Suppressor macrophage (primary cell): ENCODE measurements around the gene BICRA.
A peak's percentile ranks its signal among the peaks of the same experiment; 100 is the strongest.
"Not testable (repeated sequence)": the region's sequence is repeated elsewhere in the genome, so short reads cannot be mapped to it uniquely, and the experiment has no call there.

Source experiments
- DNase-seq, 4 experiments: peaks; one replicate each; pipeline ENCODE4 v3.0.0-alpha.2; 2020 to 2022

Gene BICRA

DNA sequence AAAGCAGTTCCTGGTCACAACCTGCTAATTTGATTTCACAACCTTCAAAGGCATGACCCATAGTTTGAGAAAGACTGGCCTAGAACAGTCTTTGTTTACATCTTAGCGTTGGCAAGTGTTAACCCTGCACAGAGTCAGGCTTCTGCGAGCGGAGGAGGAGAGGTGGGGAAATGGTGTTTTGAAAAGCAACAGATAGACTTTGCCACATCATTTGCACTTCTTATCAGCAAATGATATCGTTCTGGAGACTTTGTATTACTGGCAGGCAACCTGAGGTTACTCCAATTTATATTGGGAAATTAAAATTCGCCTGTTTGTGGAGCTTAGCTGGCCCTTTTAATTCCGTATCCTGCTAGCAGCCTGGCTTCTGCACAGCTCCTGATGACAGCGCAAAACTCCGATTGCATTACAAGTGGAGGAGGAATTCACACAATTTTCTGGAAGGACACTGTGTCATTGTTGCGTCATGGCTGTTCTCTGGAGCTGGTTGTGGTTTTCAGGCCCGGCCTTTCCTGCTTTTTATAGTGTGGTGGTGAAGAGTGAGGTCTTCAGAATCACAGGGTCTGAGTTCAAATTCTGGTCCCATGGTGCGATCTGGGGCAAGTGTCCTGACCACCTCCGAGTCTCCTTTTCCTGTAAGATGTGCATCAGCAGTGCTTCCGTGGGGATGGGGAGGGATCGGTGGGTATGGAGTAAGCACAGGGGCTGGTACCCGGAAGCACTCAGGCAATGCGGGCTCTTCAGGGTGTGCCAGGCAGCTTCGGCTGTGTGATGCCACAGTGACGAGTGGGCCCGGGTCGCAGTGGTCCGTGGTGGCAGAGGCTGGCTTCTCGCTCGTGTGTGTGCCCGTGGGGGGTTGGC is 55.2 kb downstream of the BICRA start:
- peak; percentile 88 to 95 (median 92) for DNase-seq

DNA sequence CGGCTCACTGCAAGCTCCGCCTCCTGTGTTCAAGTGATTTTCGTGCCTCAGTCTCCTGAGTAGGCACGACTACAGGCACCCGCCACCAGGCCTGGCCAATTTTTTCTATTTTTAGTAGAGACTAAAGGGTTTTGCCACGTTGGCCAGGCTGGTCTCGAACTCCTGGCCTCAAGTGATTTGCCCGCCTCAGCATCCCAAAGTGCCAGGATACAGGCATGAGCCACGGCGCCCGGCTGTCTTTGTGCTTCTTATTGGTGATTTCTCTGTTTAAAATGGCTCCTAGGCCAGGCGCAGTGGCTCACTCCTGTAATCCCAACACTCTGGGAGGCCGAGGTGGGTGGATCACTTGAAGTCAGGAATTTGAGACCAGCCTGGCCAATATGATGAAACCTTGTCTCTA is 59.6 kb downstream of the BICRA start:
- not testable (repeated sequence) for DNase-seq

DNA sequence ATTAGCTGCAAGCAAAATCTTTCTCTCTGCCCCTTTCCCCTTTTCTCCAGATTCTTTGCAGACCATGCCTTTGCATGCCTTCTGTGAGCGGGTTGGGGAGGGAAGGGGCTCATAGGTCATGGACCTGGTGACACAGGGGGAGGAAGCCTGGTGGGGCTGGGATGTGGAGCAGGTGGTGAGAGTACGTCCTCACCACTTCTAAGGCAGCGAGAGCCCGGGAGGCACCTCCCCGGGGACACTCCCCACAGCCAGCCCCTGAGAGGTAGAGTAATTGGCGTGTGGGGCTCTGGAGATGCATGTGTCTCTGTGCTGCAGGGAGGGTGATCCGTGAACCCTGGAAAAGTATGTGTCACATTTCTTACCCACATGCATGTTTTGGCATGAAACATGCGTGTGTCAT is 61.8 kb downstream of the BICRA start:
- DNase-seq: no peak

DNA sequence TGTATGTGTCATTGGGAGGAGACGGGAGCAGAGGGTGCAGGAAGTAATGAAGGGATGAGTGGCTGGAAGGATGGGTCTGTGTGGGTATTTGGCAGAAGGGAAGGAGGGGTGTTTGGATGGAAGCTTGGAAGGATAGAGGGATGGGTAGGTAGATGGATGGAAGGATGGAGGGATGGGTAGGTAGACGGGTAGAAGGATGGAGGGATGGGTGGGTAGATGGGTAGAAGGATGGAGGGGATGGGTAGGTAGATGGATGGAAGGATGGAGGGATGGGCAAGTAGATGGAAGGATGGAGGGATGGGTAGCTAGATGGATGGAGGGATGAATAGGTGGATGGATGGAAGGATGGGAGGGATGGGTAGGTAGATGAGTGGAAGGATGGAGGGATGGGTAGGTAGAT is 62.6 kb downstream of the BICRA start:
- DNase-seq: no peak

DNA sequence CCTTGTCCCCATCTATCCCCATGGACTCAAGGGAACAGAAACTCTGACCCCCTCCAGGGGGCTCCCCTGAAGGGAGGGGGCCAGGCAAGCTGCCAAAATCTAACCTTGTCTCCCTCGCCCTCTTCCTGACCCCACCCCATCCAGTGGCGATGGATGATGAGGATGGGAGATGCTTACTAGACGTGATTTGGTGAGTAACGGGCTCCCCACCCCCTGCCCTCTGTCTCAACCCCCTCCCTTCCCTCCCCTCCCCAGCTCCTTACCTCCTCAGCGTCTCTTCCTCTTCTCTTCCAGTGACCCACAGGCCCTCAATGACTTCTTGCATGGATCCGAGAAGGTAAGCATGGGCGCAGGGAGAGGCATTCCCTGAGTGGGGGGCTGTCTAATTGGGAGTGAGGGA is 64.5 kb downstream of the BICRA start:
- no peak for DNase-seq

- no peak for DNase-seq
Measured at GRCh38 chr19:47674548-47674947, 65.6 kb downstream of the BICRA start.

- no peak for DNase-seq
Measured at GRCh38 chr19:47675271-47675670, 66.3 kb downstream of the BICRA start.

GRCh38 chr19:47675859-47676258 is 66.9 kb downstream of the BICRA start:
- no peak for DNase-seq

- no peak for DNase-seq
Measured at GRCh38 chr19:47676811-47677210, 67.9 kb downstream of the BICRA start.

DNA sequence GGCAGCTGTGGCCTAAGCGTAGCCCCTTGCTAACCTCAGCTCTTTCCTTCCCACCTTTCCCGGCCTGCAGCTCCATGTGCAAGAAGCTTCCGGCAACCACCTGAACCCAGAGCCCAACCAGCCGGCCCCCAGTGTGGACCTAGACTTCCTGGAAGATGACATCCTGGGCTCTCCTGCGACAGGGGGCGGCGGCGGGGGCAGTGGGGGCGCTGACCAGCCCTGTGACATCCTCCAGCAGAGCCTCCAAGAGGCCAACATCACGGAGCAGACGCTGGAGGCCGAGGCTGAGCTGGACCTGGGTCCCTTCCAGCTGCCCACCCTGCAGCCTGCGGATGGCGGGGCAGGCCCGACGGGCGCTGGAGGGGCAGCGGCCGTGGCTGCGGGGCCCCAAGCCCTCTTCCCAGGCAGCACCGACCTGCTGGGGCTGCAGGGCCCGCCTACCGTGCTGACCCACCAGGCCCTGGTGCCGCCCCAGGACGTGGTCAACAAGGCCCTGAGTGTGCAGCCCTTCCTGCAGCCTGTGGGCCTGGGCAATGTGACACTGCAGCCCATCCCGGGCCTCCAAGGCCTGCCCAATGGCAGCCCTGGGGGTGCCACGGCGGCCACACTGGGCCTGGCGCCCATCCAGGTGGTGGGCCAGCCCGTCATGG is 70.4 kb downstream of the BICRA start:
- DNase-seq: no peak

- no peak for DNase-seq
Measured at GRCh38 chr19:47679922-47680857, 71.3 kb downstream of the BICRA start.

DNA sequence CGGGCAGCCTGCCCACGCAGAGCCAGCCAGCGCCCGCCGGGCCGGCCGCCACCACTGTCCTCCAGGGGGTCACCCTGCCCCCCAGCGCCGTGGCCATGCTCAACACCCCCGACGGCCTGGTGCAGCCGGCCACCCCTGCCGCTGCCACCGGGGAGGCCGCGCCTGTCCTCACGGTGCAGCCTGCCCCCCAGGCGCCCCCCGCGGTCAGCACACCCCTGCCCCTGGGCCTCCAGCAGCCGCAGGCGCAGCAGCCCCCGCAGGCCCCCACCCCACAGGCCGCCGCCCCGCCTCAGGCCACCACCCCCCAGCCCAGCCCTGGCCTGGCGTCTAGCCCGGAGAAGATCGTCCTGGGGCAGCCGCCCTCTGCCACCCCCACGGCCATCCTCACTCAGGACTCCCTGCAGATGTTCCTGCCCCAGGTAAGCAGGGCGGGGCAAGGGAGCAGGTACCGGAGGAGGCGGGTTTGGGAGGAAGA is 72.0 kb downstream of the BICRA start:
- no peak for DNase-seq

- no peak for DNase-seq
Measured at GRCh38 chr19:47681388-47681787, 72.5 kb downstream of the BICRA start.

DNA sequence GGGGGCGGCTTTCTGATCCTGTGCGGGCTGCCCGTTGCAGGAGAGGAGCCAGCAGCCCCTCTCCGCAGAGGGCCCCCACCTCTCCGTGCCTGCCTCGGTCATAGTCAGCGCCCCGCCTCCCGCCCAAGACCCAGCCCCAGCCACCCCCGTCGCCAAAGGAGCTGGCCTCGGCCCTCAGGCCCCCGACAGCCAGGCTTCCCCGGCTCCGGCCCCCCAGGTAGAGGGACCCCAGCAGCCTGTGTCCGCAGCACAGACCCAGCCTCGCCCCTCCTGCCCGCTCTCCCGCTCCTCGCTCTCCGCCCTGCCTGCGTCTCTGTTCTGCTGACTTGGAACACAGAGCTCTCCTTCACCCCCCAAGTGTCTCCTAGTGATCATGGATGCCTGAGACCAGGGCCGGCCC is 73.0 kb downstream of the BICRA start:
- DNase-seq: no peak

DNA sequence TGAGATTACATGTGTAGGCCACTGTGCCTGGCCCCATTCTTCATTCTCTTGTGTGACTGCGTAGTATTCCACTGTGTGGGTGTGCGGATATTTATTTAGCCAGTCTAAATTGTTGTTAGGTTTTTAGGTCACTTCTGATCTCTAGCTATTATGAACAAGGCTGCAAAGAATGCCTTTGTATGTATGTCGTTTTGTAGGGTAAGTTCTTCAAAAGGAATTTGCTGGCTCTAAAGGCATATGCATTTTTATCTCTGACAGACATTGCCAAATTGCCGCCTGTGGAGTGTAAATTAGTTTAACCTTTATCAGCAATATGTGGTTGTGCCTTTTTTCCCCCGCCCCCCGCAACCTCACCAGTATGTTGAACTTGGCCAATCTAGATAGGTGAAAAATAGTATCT is 74.0 kb downstream of the BICRA start:
- no peak for DNase-seq

DNA sequence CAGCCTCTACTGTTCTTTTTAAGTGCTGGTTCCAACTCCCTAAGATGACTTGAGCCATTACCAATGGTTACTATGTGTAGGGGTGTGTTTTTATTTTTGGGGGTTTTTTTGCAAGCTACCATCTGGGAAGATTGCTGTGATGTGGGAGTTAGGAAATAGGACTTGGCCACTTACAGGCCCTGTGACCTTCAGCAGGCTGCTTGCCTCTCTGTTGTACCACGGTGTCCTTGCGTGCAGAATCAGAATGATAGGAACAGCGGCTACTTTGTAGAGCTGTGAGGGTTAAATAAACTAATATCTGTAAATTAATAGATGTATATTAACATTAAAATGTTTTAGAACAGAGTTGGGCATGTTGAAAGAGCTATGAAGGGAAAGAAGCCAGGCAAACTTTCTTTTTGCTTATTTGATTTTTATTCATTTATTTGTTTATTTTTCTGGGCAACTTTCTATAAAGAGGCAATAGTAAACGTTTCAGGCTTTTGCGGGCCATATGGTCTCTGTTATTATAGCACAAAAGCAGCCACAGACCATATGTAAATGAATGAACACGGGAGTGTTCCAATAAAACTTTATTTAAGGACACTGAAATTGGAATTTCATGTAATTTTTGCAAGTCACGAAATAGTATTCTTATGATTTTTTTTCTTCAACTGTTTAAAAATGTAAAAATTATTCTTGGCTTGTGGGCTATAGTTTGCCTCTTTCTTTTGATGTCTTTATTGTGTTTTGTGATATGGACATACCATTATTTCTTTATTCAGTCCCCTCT is 77.9 kb downstream of the BICRA start:
- DNase-seq: no peak

GRCh38 chr19:47687906-47688305 is 79.0 kb downstream of the BICRA start:
- DNase-seq: no peak

DNA sequence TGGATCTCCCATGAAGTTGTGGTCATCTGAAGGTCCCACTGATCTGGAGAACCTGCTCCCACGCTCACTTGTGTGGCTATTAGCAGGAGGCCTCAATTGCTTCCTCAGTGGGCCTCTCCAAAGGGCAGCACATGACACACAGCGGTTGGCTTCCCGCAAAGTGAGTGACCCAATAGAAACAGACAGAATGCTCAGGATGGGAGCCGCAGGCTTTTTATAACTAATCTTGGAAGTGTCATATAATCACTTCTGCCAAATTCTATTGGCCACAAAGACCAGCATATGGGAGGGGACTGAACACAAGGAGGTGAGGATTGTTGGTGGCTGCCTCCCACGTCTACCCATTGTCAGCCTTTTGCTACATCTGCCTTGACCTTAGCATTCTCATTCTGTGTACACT is 82.2 kb downstream of the BICRA start:
- DNase-seq: no peak

GRCh38 chr19:47691782-47692181 is 82.8 kb downstream of the BICRA start:
- DNase-seq: no peak

GRCh38 chr19:47693489-47693888 is 84.6 kb downstream of the BICRA start:
- no peak for DNase-seq

- DNase-seq: no peak
Measured at GRCh38 chr19:47693903-47694302, 85.0 kb downstream of the BICRA start.
